HCT116 (cell line): ENCODE measurements around the gene CLIC5. TPM values are rescaled to one million over a fixed set of nuclear protein-coding genes. Genes with fewer than 3 reads are reported as not detected.

Experiments used
- ATAC-seq: fragments of 200-7000 bp; cut with Tn5 transposase; 2 replicates; pipeline ENCODE4 v1.9.1; 2020; ENCODE audit warnings: mild to moderate bottlenecking, moderate library complexity
- BruUV-seq: library from RNA; stranded (reverse); fragments of 400-500 nt; replicated peaks from 2 replicates; lab custom pipeline; 2021; lab: Mats Ljungman, UMichigan
- CTCF ChIA-PET: fragments of 300-600 bp; sonication (Branson Sonifier 250); formaldehyde crosslinking; loops from one replicate; lab custom pipeline; 2021; ENCODE audit warnings: antibody characterized with exemption; lab: Charles Lee
- POLR2A ChIA-PET: fragments of 300-600, 350-600 bp; sonication (Branson Sonifier 250); formaldehyde crosslinking; loops from one replicate; lab custom pipeline; 2021; ENCODE audit warnings: antibody characterized with exemption; lab: Charles Lee
- RAD21 ChIA-PET, 2 experiments: fragments of 300-600 bp; sonication (Branson Sonifier 250); formaldehyde crosslinking; loops; one replicate each; lab custom pipeline; 2023; ENCODE audit warnings: low total read pairs in 2 of 2; ENCODE audit not compliant: uncharacterized antibody in 2 of 2, unreplicated experiment in 2 of 2, low non-redundant PET in 1 of 2; lab: Charles Lee
- DNase-seq: peaks from one replicate; pipeline ENCODE4 v3.0.0-alpha.2; 2010; ENCODE audit warnings: low read depth, low spot score
- H2AFZ ChIP-seq: fragments of 200-600 bp; shearing (Covaris generic), sonication (generic); 2 replicates; pipeline ENCODE4 v1.6.1; 2017; ENCODE audit warnings: low read depth, mixed run types, mixed read lengths, antibody characterized with exemption, low read length; ENCODE audit not compliant: poor library complexity, severe bottlenecking
- H3K27ac ChIP-seq: 2 replicates; pipeline ENCODE4 v1.5.1; 2012; ENCODE audit warnings: low read depth, low read length
- H3K27me3 ChIP-seq: fragments of 200-600 bp; sonication (generic); 2 replicates; pipeline ENCODE4 v1.6.1; 2016; ENCODE audit warnings: mixed run types, low read length, mixed read lengths; ENCODE audit not compliant: insufficient read depth
- H3K36me3 ChIP-seq, 2 experiments: fragments of 200-500 bp in 1 of 2; fragments of 200-600 bp in 1 of 2; sonication (Bioruptor generic) in 1 of 2; sonication (generic) in 1 of 2; 2 replicates each; pipeline versions ENCODE4 v1.5.1 to v1.6.1; 2014 to 2016; ENCODE audit warnings: low read length in 2 of 2, inconsistent platforms in 1 of 2, mixed read lengths in 1 of 2, mixed run types in 1 of 2; ENCODE audit not compliant: insufficient read depth in 2 of 2, control insufficient read depth in 1 of 2
- H3K4me1 ChIP-seq, 2 experiments: fragments of 200-600 bp in 1 of 2; sonication (generic) in 1 of 2; 2 replicates each; pipeline versions ENCODE4 v1.5.1 to v1.6.1; 2012 to 2017; ENCODE audit warnings: low read length in 2 of 2, inconsistent platforms in 1 of 2, mild to moderate bottlenecking in 1 of 2, mixed read lengths in 1 of 2, mixed run types in 1 of 2, moderate library complexity in 1 of 2; ENCODE audit not compliant: insufficient read depth in 2 of 2, control insufficient read depth in 1 of 2
- H3K4me2 ChIP-seq: fragments of 200-600 bp; sonication (generic); 2 replicates; pipeline ENCODE4 v1.6.1; 2017; ENCODE audit warnings: mixed run types, low read length, mixed read lengths
- H3K4me3 ChIP-seq, 2 experiments: fragments of 200-600 bp in 1 of 2; sonication (generic) in 1 of 2; replicated peaks in 1 of 2; 2 replicates each; pipeline ENCODE4 v1.5.1; 2011 to 2016; ENCODE audit warnings: low read length in 2 of 2, control low read depth in 1 of 2, low read depth in 1 of 2, mild to moderate bottlenecking in 1 of 2, mixed read lengths in 1 of 2, mixed run types in 1 of 2
- H3K79me2 ChIP-seq: fragments of 200-600 bp; sonication (generic); 2 replicates; pipeline ENCODE4 v1.6.1; 2017; ENCODE audit warnings: mild to moderate bottlenecking, mixed run types, low read length, moderate library complexity, mixed read lengths; ENCODE audit not compliant: insufficient read depth
- H3K9ac ChIP-seq: fragments of 200-600 bp; sonication (generic); 2 replicates; pipeline ENCODE4 v1.6.1; 2016; ENCODE audit warnings: low read length, mixed read lengths
- H3K9me2 ChIP-seq: fragments of 200-600 bp; sonication (generic), shearing (Covaris generic); 2 replicates; pipeline ENCODE4 v1.6.1; 2017; ENCODE audit warnings: mixed run types, mild to moderate bottlenecking, moderate library complexity; ENCODE audit not compliant: insufficient read depth
- H3K9me3 ChIP-seq, 2 experiments: fragments of 200-500 bp in 1 of 2; fragments of 200-600 bp in 1 of 2; sonication (Bioruptor generic) in 1 of 2; sonication (generic) in 1 of 2; 2 replicates each; pipeline ENCODE4 v1.6.1; 2014 to 2017; ENCODE audit warnings: low read length in 2 of 2, mixed read lengths in 2 of 2, inconsistent platforms in 1 of 2, low read depth in 1 of 2, mild to moderate bottlenecking in 1 of 2, mixed run types in 1 of 2, moderate library complexity in 1 of 2; ENCODE audit not compliant: control insufficient read depth in 1 of 2, insufficient read depth in 1 of 2
- H4K20me1 ChIP-seq: fragments of 200-600 bp; sonication (generic), shearing (Covaris generic); 2 replicates; pipeline ENCODE4 v1.6.1; 2017; ENCODE audit warnings: mixed run types, mild to moderate bottlenecking, moderate library complexity; ENCODE audit not compliant: insufficient read depth
- CBX3 ChIP-seq: IDR thresholded peaks from 2 replicates; pipeline ENCODE4 v1.6.1; 2012; ENCODE audit warnings: low read depth
- CEBPB ChIP-seq: IDR thresholded peaks from 2 replicates; pipeline ENCODE4 v1.6.1; 2012; ENCODE audit warnings: low read depth
- FOSL1 ChIP-seq: IDR thresholded peaks from 2 replicates; pipeline ENCODE4 v1.6.1; 2012; ENCODE audit warnings: low read depth
- JUND ChIP-seq: IDR thresholded peaks from 2 replicates; pipeline ENCODE4 v1.6.1; 2012
- POLR2A ChIP-seq: IDR thresholded peaks from 2 replicates; pipeline ENCODE4 v1.7.0; 2011; ENCODE audit warnings: borderline replicate concordance; ENCODE audit not compliant: insufficient read depth, insufficient read length; ENCODE audit errors: extremely low read depth
- POLR2AphosphoS5 ChIP-seq: IDR thresholded peaks from 2 replicates; pipeline ENCODE4 v1.6.1; 2011; ENCODE audit warnings: mild to moderate bottlenecking, low read depth, low read length, moderate library complexity
- REST ChIP-seq: IDR thresholded peaks from 2 replicates; pipeline ENCODE4 v1.6.1; 2012; ENCODE audit warnings: low read depth
- TCF7L2 ChIP-seq: IDR thresholded peaks from 2 replicates; pipeline ENCODE4 v1.7.0; 2011; ENCODE audit warnings: borderline replicate concordance, inconsistent platforms; ENCODE audit not compliant: insufficient read depth, insufficient read length; ENCODE audit errors: extremely low read depth
- YY1 ChIP-seq: IDR thresholded peaks from 2 replicates; pipeline ENCODE4 v1.6.1; 2011; ENCODE audit warnings: low read length, low read depth, moderate library complexity, mild to moderate bottlenecking; ENCODE audit not compliant: insufficient replicate concordance; ENCODE audit errors: extremely low read depth
- intact Hi-C: fragments of 100-400 bp; cut with micrococcal nuclease; formaldehyde crosslinking; loops from 2 replicates; pipeline ENCODE4 v1.10.0; 2022
- total RNA-seq: library from RNA; stranded (reverse); gene quantifications from one replicate; pipeline ENCODE4 v1.2.1, GENCODE V29; 2021; ENCODE audit not compliant: unreplicated experiment
- TF ChIP-seq, protein P1 (sequence below): IDR thresholded peaks from 2 replicates; pipeline ENCODE4 v1.6.1; 2011; ENCODE audit warnings: mild to moderate bottlenecking, low read length, moderate library complexity; ENCODE audit not compliant: insufficient replicate concordance; ENCODE audit errors: extremely low read depth
- TF ChIP-seq, protein P2 (sequence below): IDR thresholded peaks from 2 replicates; pipeline ENCODE4 v1.6.1; 2012

Gene CLIC5
- total RNA-seq, 1 experiment from 2014 or later = 0.20 TPM

GRCh38 chr6:45974596-45974995 is 41.1 kb downstream of the CLIC5 start:
- H3K36me3 ChIP-seq = no peaks in the 10 kb centered on the region
- POLR2A ChIA-PET = no interaction called here
- no peaks in the 10 kb centered on the region for H3K79me2 ChIP-seq
- no peak overlapping the region for H3K4me2 ChIP-seq
- H3K4me3 ChIP-seq = no peak overlapping the region
- no peaks in the 10 kb centered on the region for H3K9me2 ChIP-seq
- intact Hi-C loops = no loop called here
- H3K4me1 ChIP-seq = no peaks in the 10 kb centered on the region
- BruUV-seq = no TSS peak
- ATAC-seq (no peak), DNase-seq (no peak)
- H3K9ac ChIP-seq = no peak overlapping the region
- no peak overlapping the region for H3K27ac ChIP-seq
- H4K20me1 ChIP-seq = no peaks in the 10 kb centered on the region
- TF ChIP-seq CEBPB = no peak
- no peak for TF ChIP-seq REST
- no peak for TF ChIP-seq FOSL1
- no peak for TF ChIP-seq YY1
- no peak for TF ChIP-seq POLR2A
- TF ChIP-seq TCF7L2 = no peak
- TF ChIP-seq CBX3 = no peak
- TF ChIP-seq, protein P1, sequence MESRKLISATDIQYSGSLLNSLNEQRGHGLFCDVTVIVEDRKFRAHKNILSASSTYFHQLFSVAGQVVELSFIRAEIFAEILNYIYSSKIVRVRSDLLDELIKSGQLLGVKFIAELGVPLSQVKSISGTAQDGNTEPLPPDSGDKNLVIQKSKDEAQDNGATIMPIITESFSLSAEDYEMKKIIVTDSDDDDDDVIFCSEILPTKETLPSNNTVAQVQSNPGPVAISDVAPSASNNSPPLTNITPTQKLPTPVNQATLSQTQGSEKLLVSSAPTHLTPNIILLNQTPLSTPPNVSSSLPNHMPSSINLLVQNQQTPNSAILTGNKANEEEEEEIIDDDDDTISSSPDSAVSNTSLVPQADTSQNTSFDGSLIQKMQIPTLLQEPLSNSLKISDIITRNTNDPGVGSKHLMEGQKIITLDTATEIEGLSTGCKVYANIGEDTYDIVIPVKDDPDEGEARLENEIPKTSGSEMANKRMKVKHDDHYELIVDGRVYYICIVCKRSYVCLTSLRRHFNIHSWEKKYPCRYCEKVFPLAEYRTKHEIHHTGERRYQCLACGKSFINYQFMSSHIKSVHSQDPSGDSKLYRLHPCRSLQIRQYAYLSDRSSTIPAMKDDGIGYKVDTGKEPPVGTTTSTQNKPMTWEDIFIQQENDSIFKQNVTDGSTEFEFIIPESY = no peak
- TF ChIP-seq POLR2AphosphoS5 = no peak
- no peak for TF ChIP-seq JUND
- TF ChIP-seq, protein P2, sequence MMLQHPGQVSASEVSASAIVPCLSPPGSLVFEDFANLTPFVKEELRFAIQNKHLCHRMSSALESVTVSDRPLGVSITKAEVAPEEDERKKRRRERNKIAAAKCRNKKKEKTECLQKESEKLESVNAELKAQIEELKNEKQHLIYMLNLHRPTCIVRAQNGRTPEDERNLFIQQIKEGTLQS = no peak
- no peaks in the 10 kb centered on the region for H3K9me3 ChIP-seq
- no peak overlapping the region for H2AFZ ChIP-seq
- CTCF ChIA-PET = no interaction called here
- RAD21 ChIA-PET = no interaction called here
- H3K27me3 ChIP-seq = no peaks in the 10 kb centered on the region
